Astrocyte (in vitro differentiated cells and primary cell): ENCODE measurements around the gene TIMM13. TPM values are rescaled to one million over a fixed set of nuclear protein-coding genes. Genes with fewer than 3 reads are reported as not detected.

Source experiments
- DNase-seq: peaks from one replicate; pipeline ENCODE4 v3.0.0-alpha.2; 2010; ENCODE audit warnings: low read depth
- FAIRE-seq: peaks from 2 replicates; lab custom pipeline; 2011; peaks lifted over from hg19 to GRCh38; lab: Jason Lieb, UNC
- H2AFZ ChIP-seq: 2 replicates; pipeline ENCODE4 v1.6.0; 2012; ENCODE audit warnings: low read depth, low read length, inconsistent platforms
- H3K27ac ChIP-seq: 2 replicates; pipeline ENCODE4 v1.5.1; 2011; ENCODE audit warnings: low read depth, low read length, inconsistent platforms
- H3K27me3 ChIP-seq: 2 replicates; pipeline ENCODE4 v1.6.0; 2011; ENCODE audit warnings: low read length, inconsistent platforms; ENCODE audit not compliant: insufficient read depth
- H3K36me3 ChIP-seq: 2 replicates; pipeline ENCODE4 v1.5.1; 2011; ENCODE audit warnings: low read length, inconsistent platforms; ENCODE audit not compliant: insufficient read depth
- H3K4me1 ChIP-seq: 2 replicates; pipeline ENCODE4 v1.5.1; 2011; ENCODE audit warnings: low read length, inconsistent platforms; ENCODE audit not compliant: insufficient read depth
- H3K4me2 ChIP-seq: 2 replicates; pipeline ENCODE4 v1.6.0; 2012; ENCODE audit warnings: low read length, inconsistent platforms
- H3K4me3 ChIP-seq: 2 replicates; pipeline ENCODE4 v1.5.1; 2011; ENCODE audit warnings: low read depth, mild to moderate bottlenecking, low read length, inconsistent platforms; ENCODE audit not compliant: insufficient read depth
- H3K79me2 ChIP-seq: 2 replicates; pipeline ENCODE4 v1.6.0; 2012; ENCODE audit warnings: mild to moderate bottlenecking, low read length, inconsistent platforms; ENCODE audit not compliant: insufficient read depth
- H3K9ac ChIP-seq: 2 replicates; pipeline ENCODE4 v1.6.0; 2012; ENCODE audit warnings: mild to moderate bottlenecking, low read length, inconsistent platforms
- H3K9me3 ChIP-seq: 2 replicates; pipeline ENCODE4 v1.5.1; 2012; ENCODE audit warnings: low read depth, mild to moderate bottlenecking, low read length, inconsistent platforms; ENCODE audit not compliant: insufficient read depth
- H4K20me1 ChIP-seq: 2 replicates; pipeline ENCODE4 v1.6.0; 2012; ENCODE audit warnings: low read length, inconsistent platforms; ENCODE audit not compliant: insufficient read depth
- H3K27ac Mint-ChIP-seq: one replicate; pipeline ENCODE4 v1.8.0; 2021; ENCODE audit warnings: mild to moderate bottlenecking, mixed read lengths; ENCODE audit not compliant: unreplicated experiment
- H3K27me3 Mint-ChIP-seq: one replicate; pipeline ENCODE4 v1.8.0; 2021; ENCODE audit warnings: low read depth, mixed read lengths; ENCODE audit not compliant: unreplicated experiment
- H3K36me3 Mint-ChIP-seq: one replicate; pipeline ENCODE4 v1.8.0; 2021; ENCODE audit warnings: low read depth, mixed read lengths; ENCODE audit not compliant: unreplicated experiment
- H3K4me1 Mint-ChIP-seq: one replicate; pipeline ENCODE4 v1.8.0; 2021; ENCODE audit warnings: low read depth, mixed read lengths; ENCODE audit not compliant: unreplicated experiment
- H3K4me3 Mint-ChIP-seq: one replicate; pipeline ENCODE4 v1.8.0; 2021; ENCODE audit warnings: mild to moderate bottlenecking, moderate library complexity, mixed read lengths; ENCODE audit not compliant: unreplicated experiment
- H3K9me3 Mint-ChIP-seq: one replicate; pipeline ENCODE4 v1.8.0; 2021; ENCODE audit warnings: mild to moderate bottlenecking, mixed read lengths; ENCODE audit not compliant: unreplicated experiment
- CTCF ChIP-seq: IDR thresholded peaks from 2 replicates; pipeline ENCODE4 v1.5.1; 2011; ENCODE audit warnings: low read depth, mild to moderate bottlenecking, inconsistent platforms, low read length, moderate library complexity; ENCODE audit not compliant: insufficient read depth
- EZH2 ChIP-seq: IDR thresholded peaks from 2 replicates; pipeline ENCODE4 v1.6.1; 2012; ENCODE audit warnings: mild to moderate bottlenecking, low read length, inconsistent platforms; ENCODE audit not compliant: insufficient read depth
- total RNA-seq: library from RNA; stranded (reverse); gene quantifications from 2 replicates; pipeline ENCODE4 v1.2.1, GENCODE V29; 2021

Gene TIMM13
- total RNA-seq, 1 donor from 2014 or later: 105 TPM

DNA sequence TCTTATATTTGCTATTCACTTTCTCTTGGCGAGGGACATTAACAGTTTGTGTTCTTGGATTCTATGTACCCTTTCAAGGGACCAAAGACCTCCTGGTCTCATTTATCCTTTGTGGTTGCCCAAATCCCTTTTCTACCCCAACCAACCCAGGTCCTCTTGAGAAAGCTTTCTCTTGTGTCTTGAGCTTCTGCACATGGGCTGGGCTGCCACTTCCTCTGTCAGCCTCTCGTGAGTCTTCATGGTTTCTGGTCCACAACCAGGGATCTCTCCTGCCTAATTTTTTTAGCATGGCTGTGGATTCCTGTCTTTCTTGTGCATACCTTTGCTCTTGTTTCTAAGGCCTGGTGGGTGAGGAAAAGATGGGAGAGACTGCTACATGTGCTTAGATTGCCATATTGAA lies 14.9 kb downstream of the TIMM13 start:
- H3K4me1 Mint-ChIP-seq: no peaks in the 10 kb centered on the region
- H3K4me3 ChIP-seq: no peak overlapping the region
- no peaks in the 10 kb centered on the region for H3K27me3 ChIP-seq
- no peak overlapping the region for H3K9ac ChIP-seq
- no peak overlapping the region for H3K27ac ChIP-seq
- H3K27ac Mint-ChIP-seq: no peak overlapping the region
- peaks cover 11% of the 10 kb centered on the region for H3K36me3 Mint-ChIP-seq
- no peak overlapping the region for H3K4me3 Mint-ChIP-seq
- no peak for FAIRE-seq
- TF ChIP-seq CTCF: no peak
- TF ChIP-seq EZH2: no peak
- peaks cover 4% of the 10 kb centered on the region for H3K27me3 Mint-ChIP-seq
- H3K4me2 ChIP-seq: no peak overlapping the region
- no peaks in the 10 kb centered on the region for H3K4me1 ChIP-seq
- DNase-seq: no peak
- H3K79me2 ChIP-seq: no peaks in the 10 kb centered on the region
- H3K9me3 Mint-ChIP-seq: peaks cover 11% of the 10 kb centered on the region
- H4K20me1 ChIP-seq: no peaks in the 10 kb centered on the region
- H2AFZ ChIP-seq: no peak overlapping the region
- no peaks in the 10 kb centered on the region for H3K36me3 ChIP-seq
- H3K9me3 ChIP-seq: peaks cover 8% of the 10 kb centered on the region

- H4K20me1 ChIP-seq: no peaks in the 10 kb centered on the region
- H3K4me1 Mint-ChIP-seq: no peaks in the 10 kb centered on the region
Measured at GRCh38 chr19:2411709-2412108, 15.7 kb downstream of the TIMM13 start.

More at GRCh38 chr19:2411709-2412108, 15.7 kb downstream of the TIMM13 start:
- peaks cover 8% of the 10 kb centered on the region for H3K9me3 ChIP-seq
- H3K4me1 ChIP-seq: no peaks in the 10 kb centered on the region
- FAIRE-seq: no peak
- TF ChIP-seq EZH2 (no peak), CTCF (no peak)
- no peaks in the 10 kb centered on the region for H3K36me3 ChIP-seq
- Mint-ChIP-seq H3K27me3 (peaks cover 4% of the 10 kb centered on the region), H3K9me3 (peaks cover 11% of the 10 kb centered on the region), H3K36me3 (peaks cover 9% of the 10 kb centered on the region), H3K27ac (no peak overlapping the region), H3K4me3 (no peak overlapping the region)
- DNase-seq: no peak
- no peak overlapping the region for H3K4me3 ChIP-seq
- H3K79me2 ChIP-seq: no peaks in the 10 kb centered on the region
- H3K4me2 ChIP-seq: no peak overlapping the region
- no peak overlapping the region for H3K9ac ChIP-seq
- no peaks in the 10 kb centered on the region for H3K27me3 ChIP-seq
- H3K27ac ChIP-seq: no peak overlapping the region
- no peak overlapping the region for H2AFZ ChIP-seq
